ENCODE data around the gene PDPK1. TPM values are rescaled to one million over a fixed set of nuclear protein-coding genes. Genes with fewer than 3 reads are reported as not detected.
"Not testable (repeated sequence)": the region's sequence is repeated elsewhere in the genome, so short reads cannot be mapped to it uniquely, and the experiment has no call there.

Gene PDPK1
- total and polyA plus RNA-seq, 2 experiments from 2014 or later: 19.3 to 25.8 TPM

GRCh38 chr16:2560798-2561133 lies 22.9 kb downstream of the PDPK1 start:
- not testable (repeated sequence) for H3K4me2 ChIP-seq; H3K79me2 ChIP-seq (replicated peaks; ENCODE audit: insufficient read depth); DNase-seq (ENCODE audit: low spot score); H3K4me1 ChIP-seq (ENCODE audit: insufficient read depth); H4K20me1 ChIP-seq (replicated peaks; ENCODE audit: insufficient read depth); H3K27ac Mint-ChIP-seq; H3K4me1 Mint-ChIP-seq; H3K9me3 Mint-ChIP-seq; H3K36me3 ChIP-seq (ENCODE audit: insufficient read depth); H3K4me3 ChIP-seq; H3K4me3 Mint-ChIP-seq; H3K36me3 Mint-ChIP-seq (ENCODE audit: low read depth); H3K27me3 Mint-ChIP-seq (ENCODE audit: insufficient read depth, low read depth, poor library complexity); H3K27ac ChIP-seq (ENCODE audit: low read depth); H3F3A ChIP-seq (replicated peaks; ENCODE audit: low read depth); H3K27me3 ChIP-seq (ENCODE audit: insufficient read depth); H2AFZ ChIP-seq; H3K9me2 ChIP-seq (ENCODE audit: insufficient read depth)
- peak in 1 of 2 experiments; percentile 55; a peak in 2 of 4 replicates for TF ChIP-seq CTCF (conservative IDR thresholded peaks at IDR 0.05; ENCODE audit: low read depth in 2 of 2)
- peak; percentile 96 for ATAC-seq

GRCh38 chr16:2567506-2567905 lies 29.7 kb downstream of the PDPK1 start:
- H3K4me1 Mint-ChIP-seq; H3K27me3 ChIP-seq (ENCODE audit: insufficient read depth); ATAC-seq; H3K4me3 ChIP-seq; H2AFZ ChIP-seq; H3F3A ChIP-seq (replicated peaks; ENCODE audit: low read depth); H3K36me3 Mint-ChIP-seq (ENCODE audit: low read depth); DNase-seq (ENCODE audit: low spot score); H3K4me1 ChIP-seq (ENCODE audit: insufficient read depth); H3K27ac ChIP-seq (ENCODE audit: low read depth); H3K4me2 ChIP-seq; H3K27ac Mint-ChIP-seq; H3K79me2 ChIP-seq (replicated peaks; ENCODE audit: insufficient read depth); H3K27me3 Mint-ChIP-seq (ENCODE audit: insufficient read depth, low read depth, poor library complexity); H3K9me3 Mint-ChIP-seq; H4K20me1 ChIP-seq (replicated peaks; ENCODE audit: insufficient read depth); H3K9me2 ChIP-seq (ENCODE audit: insufficient read depth); H3K36me3 ChIP-seq (ENCODE audit: insufficient read depth); H3K4me3 Mint-ChIP-seq: not testable (repeated sequence)

GRCh38 chr16:2568573-2568972 lies 30.8 kb downstream of the PDPK1 start:
- H3K27me3 ChIP-seq (ENCODE audit: insufficient read depth); ATAC-seq; H2AFZ ChIP-seq; H3K9me2 ChIP-seq (ENCODE audit: insufficient read depth); H3K79me2 ChIP-seq (replicated peaks; ENCODE audit: insufficient read depth); H3K4me1 Mint-ChIP-seq; H3K4me3 ChIP-seq; H3K27ac Mint-ChIP-seq; H3K27ac ChIP-seq (ENCODE audit: low read depth); H4K20me1 ChIP-seq (replicated peaks; ENCODE audit: insufficient read depth); H3K4me2 ChIP-seq; H3K27me3 Mint-ChIP-seq (ENCODE audit: insufficient read depth, low read depth, poor library complexity); DNase-seq (ENCODE audit: low spot score); H3F3A ChIP-seq (replicated peaks; ENCODE audit: low read depth); H3K36me3 Mint-ChIP-seq (ENCODE audit: low read depth); H3K36me3 ChIP-seq (ENCODE audit: insufficient read depth); H3K9me3 Mint-ChIP-seq; H3K4me3 Mint-ChIP-seq; H3K4me1 ChIP-seq (ENCODE audit: insufficient read depth): not testable (repeated sequence)

- DNase-seq (ENCODE audit: low spot score); H3K36me3 Mint-ChIP-seq (ENCODE audit: low read depth); H3K4me1 Mint-ChIP-seq: not testable (repeated sequence)
Observed at GRCh38 chr16:2572704-2573103, 34.9 kb downstream of the PDPK1 start.

GRCh38 chr16:2575839-2576238 lies 38.0 kb downstream of the PDPK1 start:
- H3K4me3 ChIP-seq; H3K27ac ChIP-seq (ENCODE audit: low read depth); H3K4me1 Mint-ChIP-seq; H3K4me3 Mint-ChIP-seq; H3K9me3 Mint-ChIP-seq; DNase-seq (ENCODE audit: low spot score); H3K9me2 ChIP-seq (ENCODE audit: insufficient read depth); H3K27ac Mint-ChIP-seq; H3K79me2 ChIP-seq (replicated peaks; ENCODE audit: insufficient read depth); H3K36me3 ChIP-seq (ENCODE audit: insufficient read depth); H2AFZ ChIP-seq; H3K4me2 ChIP-seq; ATAC-seq; H3K27me3 Mint-ChIP-seq (ENCODE audit: insufficient read depth, low read depth, poor library complexity); H3K36me3 Mint-ChIP-seq (ENCODE audit: low read depth); H3K4me1 ChIP-seq (ENCODE audit: insufficient read depth); H4K20me1 ChIP-seq (replicated peaks; ENCODE audit: insufficient read depth); H3F3A ChIP-seq (replicated peaks; ENCODE audit: low read depth); H3K27me3 ChIP-seq (ENCODE audit: insufficient read depth): not testable (repeated sequence)

More at GRCh38 chr16:2572704-2573103, 34.9 kb downstream of the PDPK1 start:
- not testable (repeated sequence) for H3K27ac ChIP-seq (ENCODE audit: low read depth); H2AFZ ChIP-seq; H3K79me2 ChIP-seq (replicated peaks; ENCODE audit: insufficient read depth); ATAC-seq; H3K9me3 Mint-ChIP-seq; H3K4me3 Mint-ChIP-seq; H3K4me3 ChIP-seq; H3K4me1 ChIP-seq (ENCODE audit: insufficient read depth); H4K20me1 ChIP-seq (replicated peaks; ENCODE audit: insufficient read depth); H3K9me2 ChIP-seq (ENCODE audit: insufficient read depth); H3K27ac Mint-ChIP-seq; H3K27me3 ChIP-seq (ENCODE audit: insufficient read depth); H3K4me2 ChIP-seq; H3F3A ChIP-seq (replicated peaks; ENCODE audit: low read depth); H3K36me3 ChIP-seq (ENCODE audit: insufficient read depth); H3K27me3 Mint-ChIP-seq (ENCODE audit: insufficient read depth, low read depth, poor library complexity)

GRCh38 chr16:2577044-2577443 lies 39.2 kb downstream of the PDPK1 start:
- H3K9me3 Mint-ChIP-seq; H3K4me2 ChIP-seq; H3K9me2 ChIP-seq (ENCODE audit: insufficient read depth); H3K36me3 ChIP-seq (ENCODE audit: insufficient read depth); H3K4me1 Mint-ChIP-seq; H3K4me3 ChIP-seq; H3F3A ChIP-seq (replicated peaks; ENCODE audit: low read depth); H3K27me3 Mint-ChIP-seq (ENCODE audit: insufficient read depth, low read depth, poor library complexity); H3K4me1 ChIP-seq (ENCODE audit: insufficient read depth); ATAC-seq; H3K36me3 Mint-ChIP-seq (ENCODE audit: low read depth); H3K27me3 ChIP-seq (ENCODE audit: insufficient read depth); H3K27ac Mint-ChIP-seq; H3K4me3 Mint-ChIP-seq; H2AFZ ChIP-seq; H3K79me2 ChIP-seq (replicated peaks; ENCODE audit: insufficient read depth); H4K20me1 ChIP-seq (replicated peaks; ENCODE audit: insufficient read depth); DNase-seq (ENCODE audit: low spot score); H3K27ac ChIP-seq (ENCODE audit: low read depth): not testable (repeated sequence)

Measured in GM23338 (cell line).